RWPE1 (cell line): ENCODE data around the gene LUC7L.
"Not testable (repeated sequence)": the region's sequence is repeated elsewhere in the genome, so short reads cannot be mapped to it uniquely, and the experiment has no call there.

Experiments used
- CTCF ChIA-PET: fragments of 350-600 bp; sonication (Branson Sonifier 250); formaldehyde crosslinking; extraction: SDS; loops from one replicate; lab custom pipeline; 2021; lab: Yijun Ruan, JAX
- POLR2A ChIA-PET: fragments of 400-600 bp; formaldehyde crosslinking; extraction: SDS; loops from one replicate; lab custom pipeline; 2020; ENCODE audit warnings: antibody characterized with exemption; ENCODE audit not compliant: low non-redundant PET; lab: Yijun Ruan, JAX
- DNase-seq: peaks from one replicate; pipeline ENCODE4 v3.0.0; 2012; ENCODE audit warnings: low spot score
- H3K27ac ChIP-seq: fragments of 450-650 bp; 2 replicates; pipeline ENCODE4 v1.5.1; 2017
- TF ChIP-seq, protein P1 (sequence below): fragments of 450-650 bp; conservative IDR thresholded peaks from 2 replicates; pipeline ENCODE4 v1.5.1; 2017; ENCODE audit warnings: low read depth, mild to moderate bottlenecking

The LUC7L gene

DNA sequence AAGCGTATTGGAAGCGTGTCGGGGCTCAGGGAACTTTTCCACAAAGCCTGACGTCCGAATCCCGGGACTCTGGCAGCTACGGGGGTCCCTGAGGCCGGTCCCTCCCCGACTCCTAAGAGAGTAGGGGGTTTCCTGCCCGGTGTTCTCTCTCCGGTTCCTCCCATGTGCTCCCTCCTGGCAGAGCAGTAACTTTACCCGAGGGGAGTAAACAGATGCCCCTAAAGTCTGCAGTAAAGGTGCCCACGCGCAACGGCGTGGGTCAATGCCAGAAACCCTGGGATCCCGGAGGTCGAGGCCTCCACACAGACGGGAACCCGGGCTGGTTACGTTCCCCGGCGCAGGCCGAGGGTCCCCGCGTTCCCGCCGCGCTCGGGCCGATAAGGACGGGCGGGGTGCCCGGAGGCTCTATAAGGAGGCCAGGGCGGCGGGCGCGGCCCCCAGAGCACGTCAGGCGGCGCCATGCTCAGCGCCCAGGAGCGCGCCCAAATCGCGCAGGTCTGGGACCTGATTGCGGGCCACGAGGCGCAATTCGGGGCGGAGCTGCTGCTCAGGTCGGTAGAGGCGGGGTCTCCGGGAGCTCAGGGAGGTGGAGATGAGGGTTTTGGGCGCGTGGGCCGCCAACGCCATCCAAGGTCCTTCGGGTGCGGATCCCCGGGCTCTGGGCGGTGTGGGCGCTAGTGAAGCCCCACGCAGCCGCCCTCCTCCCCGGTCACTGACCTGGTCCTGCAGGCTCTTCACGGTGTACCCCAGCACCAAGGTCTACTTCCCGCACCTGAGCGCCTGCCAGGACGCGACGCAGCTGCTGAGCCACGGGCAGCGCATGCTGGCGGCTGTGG, 63.5 kb downstream of the LUC7L start, which contains the start of gene HBM:
TSS of gene HBM (plus strand) at position 440 of the 836 bp plus-strand sequence. CDS start at position 460, 20 bp downstream.
- CTCF ChIA-PET: interaction anchor here (0.6 kb wide), 1 partner anchor 16 kb away, joined by 3 read pairs; no protein-coding TSS in a partner anchor
- no peak within 1 kb of the TSS for H3K27ac ChIP-seq

DNA sequence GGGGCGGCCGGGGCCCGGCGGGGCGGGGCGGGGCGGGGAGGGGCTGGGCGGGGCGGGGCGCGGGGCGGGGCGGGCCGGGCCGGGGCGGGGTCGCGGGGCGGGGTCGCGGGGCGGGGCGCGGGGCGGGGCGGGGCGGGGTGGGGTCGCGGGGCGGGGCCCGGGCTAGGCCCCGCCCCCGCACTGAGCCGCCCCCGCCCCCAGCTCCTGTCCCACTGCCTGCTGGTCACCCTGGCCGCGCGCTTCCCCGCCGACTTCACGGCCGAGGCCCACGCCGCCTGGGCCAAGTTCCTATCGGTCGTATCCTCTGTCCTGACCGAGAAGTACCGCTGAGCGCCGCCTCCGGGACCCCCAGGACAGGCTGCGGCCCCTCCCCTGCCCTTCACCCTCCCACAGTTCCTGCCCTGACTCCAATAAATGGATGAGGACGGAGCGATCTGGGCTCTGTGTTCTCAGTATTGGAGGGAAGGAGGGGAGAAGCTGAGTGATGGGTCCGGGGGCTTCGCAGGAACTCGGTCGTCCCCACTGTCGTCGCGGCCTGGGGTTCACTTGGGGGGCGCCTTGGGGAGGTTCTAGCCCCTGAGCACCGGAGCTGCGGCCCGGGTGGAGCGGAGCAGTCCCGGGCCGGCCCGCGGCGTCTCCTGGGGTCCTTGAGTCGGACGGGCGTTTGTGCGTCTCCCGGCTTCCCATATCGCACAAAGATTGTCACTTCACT, 64.3 kb downstream of the LUC7L start:
- TF ChIP-seq, protein P1, sequence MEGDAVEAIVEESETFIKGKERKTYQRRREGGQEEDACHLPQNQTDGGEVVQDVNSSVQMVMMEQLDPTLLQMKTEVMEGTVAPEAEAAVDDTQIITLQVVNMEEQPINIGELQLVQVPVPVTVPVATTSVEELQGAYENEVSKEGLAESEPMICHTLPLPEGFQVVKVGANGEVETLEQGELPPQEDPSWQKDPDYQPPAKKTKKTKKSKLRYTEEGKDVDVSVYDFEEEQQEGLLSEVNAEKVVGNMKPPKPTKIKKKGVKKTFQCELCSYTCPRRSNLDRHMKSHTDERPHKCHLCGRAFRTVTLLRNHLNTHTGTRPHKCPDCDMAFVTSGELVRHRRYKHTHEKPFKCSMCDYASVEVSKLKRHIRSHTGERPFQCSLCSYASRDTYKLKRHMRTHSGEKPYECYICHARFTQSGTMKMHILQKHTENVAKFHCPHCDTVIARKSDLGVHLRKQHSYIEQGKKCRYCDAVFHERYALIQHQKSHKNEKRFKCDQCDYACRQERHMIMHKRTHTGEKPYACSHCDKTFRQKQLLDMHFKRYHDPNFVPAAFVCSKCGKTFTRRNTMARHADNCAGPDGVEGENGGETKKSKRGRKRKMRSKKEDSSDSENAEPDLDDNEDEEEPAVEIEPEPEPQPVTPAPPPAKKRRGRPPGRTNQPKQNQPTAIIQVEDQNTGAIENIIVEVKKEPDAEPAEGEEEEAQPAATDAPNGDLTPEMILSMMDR: no peak
- ChIA-PET CTCF (interaction anchor here (0.6 kb wide), 1 partner anchor 17 kb away, joined by 3 read pairs; no protein-coding TSS in a partner anchor), POLR2A (no interaction called here)
- no peak overlapping the region for H3K27ac ChIP-seq
- no peak for DNase-seq

More for the DNA sequence above, 63.5 kb downstream of the LUC7L start, which contains the start of gene HBM:
- POLR2A ChIA-PET: no interaction called here
- no peak for DNase-seq
- TF ChIP-seq, protein P1: no peak

DNA sequence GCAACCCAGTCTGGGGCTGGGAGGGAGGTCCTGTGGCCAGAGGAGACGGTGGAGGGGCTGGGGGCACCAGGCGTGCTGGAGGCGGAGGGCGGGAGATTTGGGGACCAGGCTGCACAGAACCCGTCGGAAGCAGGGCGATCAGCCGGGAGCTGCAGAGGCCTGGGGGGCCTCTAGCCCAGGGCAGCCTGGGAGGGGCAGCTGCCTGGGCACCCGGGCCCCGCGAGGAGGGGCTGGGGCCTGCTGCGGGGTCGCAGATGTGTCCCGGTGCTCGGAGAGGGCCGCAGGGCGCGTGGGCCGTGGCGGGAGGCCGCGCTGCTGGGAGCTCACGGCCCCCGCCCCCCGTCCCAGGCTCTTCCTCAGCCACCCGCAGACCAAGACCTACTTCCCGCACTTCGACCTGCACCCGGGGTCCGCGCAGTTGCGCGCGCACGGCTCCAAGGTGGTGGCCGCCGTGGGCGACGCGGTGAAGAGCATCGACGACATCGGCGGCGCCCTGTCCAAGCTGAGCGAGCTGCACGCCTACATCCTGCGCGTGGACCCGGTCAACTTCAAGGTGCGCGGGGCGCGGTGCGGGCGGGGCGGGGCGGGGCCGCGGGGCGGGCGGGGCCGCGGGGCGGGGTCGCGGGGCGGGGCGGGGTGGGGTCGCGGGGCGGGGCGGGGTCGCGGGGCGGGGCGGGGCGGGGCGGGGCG, 65.0 kb downstream of the LUC7L start:
- CTCF ChIA-PET, H3K27ac ChIP-seq, DNase-seq, POLR2A ChIA-PET: not testable (repeated sequence)

DNA sequence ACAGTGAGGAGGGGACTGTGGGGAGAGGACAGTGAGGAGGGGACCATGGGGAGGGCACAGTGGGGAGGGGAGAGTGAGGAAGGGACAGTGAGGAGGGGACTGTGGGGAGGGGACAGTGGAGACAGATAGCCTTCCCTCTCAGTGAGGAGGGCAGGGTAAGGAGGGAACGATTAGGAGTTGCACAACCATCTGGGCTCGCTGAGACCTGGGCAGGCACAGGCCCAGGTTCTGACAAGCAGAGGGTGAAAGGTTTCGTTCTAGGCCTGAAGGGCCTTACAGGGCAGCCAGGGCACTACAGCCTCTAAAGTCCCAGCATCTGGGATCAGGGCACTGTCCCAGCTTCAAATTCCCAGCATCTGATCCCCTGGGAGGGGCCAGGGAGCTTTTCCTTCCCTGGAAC, 65.6 kb downstream of the LUC7L start:
- DNase-seq, CTCF ChIA-PET, H3K27ac ChIP-seq, POLR2A ChIA-PET: not testable (repeated sequence)

DNA sequence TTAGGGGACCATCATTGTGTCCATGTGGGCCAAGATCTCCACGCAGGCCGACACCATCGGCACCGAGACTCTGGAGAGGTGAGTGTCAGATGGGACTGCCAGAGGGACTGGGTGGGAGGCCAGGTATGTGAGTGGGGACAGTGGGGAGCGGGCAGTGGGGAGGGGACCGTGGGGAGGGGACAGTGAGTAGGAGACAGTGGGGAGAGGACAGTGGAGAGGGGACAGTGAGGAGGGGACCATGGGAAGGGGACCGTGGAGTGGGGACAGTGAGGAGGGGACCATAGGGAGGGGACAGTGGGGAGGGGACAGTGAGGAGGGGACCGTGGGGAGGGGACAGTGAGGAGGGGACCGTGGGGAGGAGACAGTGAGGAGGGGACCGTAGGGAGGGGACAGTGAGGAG, 66.1 kb downstream of the LUC7L start:
- H3K27ac ChIP-seq, DNase-seq, CTCF ChIA-PET, POLR2A ChIA-PET: not testable (repeated sequence)

DNA sequence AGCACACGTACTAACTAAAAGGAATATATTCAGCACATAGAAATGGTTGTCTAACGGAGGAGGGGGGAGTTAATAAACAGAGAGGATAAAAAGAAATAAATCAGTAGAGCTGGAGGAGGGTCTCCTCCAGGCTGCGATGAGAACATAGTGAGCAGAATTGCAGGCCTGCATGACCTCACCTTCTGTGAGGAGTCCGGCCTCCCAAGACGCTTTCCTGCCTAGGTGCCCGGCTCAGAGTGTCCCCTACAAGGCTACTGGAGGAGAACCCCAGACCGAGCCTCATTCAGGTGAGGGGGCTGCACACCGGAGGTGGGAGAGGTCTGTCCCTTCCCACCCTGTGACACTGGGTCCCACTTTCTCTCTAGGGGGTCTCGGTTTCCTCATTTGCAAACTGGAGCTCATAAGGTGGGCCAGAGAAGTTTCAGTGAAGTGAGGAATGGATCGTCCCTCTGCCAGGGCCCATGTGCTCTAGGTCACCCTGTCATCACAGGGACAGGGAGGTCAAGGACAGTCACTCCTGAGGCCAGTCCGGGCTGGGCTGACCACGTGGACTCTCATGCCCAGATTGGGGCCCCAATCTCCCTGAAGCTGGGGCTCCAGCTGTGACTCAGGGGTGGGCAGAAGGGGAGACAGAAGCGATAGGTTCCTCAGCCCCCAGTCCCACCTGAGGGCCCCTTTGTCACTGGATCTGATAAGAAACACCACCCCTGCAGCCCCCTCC, 66.8 kb downstream of the LUC7L start:
- no peak overlapping the region for H3K27ac ChIP-seq
- ChIA-PET POLR2A (no interaction called here), CTCF (interaction anchor here (0.9 kb wide), 1 partner anchor 65 kb away, joined by 4 read pairs; no protein-coding TSS in a partner anchor)
- no peak for DNase-seq
- TF ChIP-seq, protein P1: no peak

DNA sequence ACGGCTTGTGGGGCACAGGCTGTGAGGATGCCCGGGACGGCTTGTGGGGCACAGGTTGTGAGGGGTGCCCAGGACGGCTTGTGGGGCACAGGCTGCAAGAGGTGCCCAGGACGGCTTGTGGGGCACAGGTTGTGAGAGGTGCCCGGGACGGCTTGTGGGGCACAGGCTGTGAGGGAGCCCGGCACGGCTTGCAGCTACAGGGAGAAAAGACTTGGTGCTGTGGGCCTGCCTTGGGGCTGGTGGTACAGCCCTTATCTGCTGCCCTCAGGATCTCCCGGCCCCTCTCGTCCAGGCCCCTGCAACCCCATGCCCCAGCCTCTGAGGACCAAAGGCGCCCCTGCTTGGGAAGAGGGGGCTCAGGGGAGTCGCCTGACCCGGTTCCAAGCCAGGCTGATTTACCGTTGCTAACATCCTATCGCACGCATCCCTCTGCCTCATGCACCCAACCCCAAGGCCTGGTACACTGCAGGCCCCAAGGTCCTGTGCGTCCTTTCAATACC, 68.5 kb downstream of the LUC7L start:
- no peak overlapping the region for H3K27ac ChIP-seq
- ChIA-PET CTCF (interaction anchor here (0.6 to 0.7 kb wide), 3 partner anchors 49 to 218 kb away, joined by 3 to 7 read pairs (median 5); no protein-coding TSS in a partner anchor), POLR2A (no interaction called here)
- no peak for DNase-seq
- TF ChIP-seq, protein P1: no peak

DNA sequence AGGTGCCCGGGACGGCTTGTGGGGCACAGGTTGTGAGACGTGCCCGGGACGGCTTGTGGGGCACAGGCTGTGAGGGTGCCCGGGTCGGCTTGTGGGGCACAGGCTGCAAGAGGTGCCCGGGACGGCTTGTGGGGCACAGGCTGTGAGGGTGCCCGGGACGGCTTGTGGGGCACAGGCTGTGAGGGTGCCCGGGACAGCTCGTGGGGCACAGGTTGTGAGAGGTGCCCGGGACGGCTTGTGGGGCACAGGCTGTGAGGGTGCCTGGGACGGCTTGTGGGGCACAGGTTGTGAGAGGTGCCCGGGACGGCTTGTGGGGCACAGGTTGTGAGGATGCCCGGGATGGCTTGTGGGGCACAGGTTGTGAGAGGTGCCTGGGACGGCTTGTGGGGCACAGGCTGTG, 69.0 kb downstream of the LUC7L start:
- DNase-seq, CTCF ChIA-PET, POLR2A ChIA-PET, H3K27ac ChIP-seq: not testable (repeated sequence)
